Heart left ventricle (tissue), 16 donors: ENCODE data around the gene TRPV6. TPM values are rescaled to one million over a fixed set of nuclear protein-coding genes. Genes with fewer than 3 reads are reported as not detected.

ENCODE experiments used
- ATAC-seq, 4 donors: fragments of 200-7000 bp; cut with Tn5 transposase; one replicate each; pipeline ENCODE4 v1.9.1; 2020 to 2022; ENCODE audit warnings: moderate library complexity in 4 of 4, mild to moderate bottlenecking in 3 of 4, moderate number of reproducible peaks in 1 of 4
- DNase-seq, 5 donors: peaks; one replicate each; pipeline ENCODE4 v3.0.0-alpha.2; 2020
- H3K27ac ChIP-seq, 12 donors: fragments of 200-600 bp; sonication (generic) in 4 of 12; one replicate each; pipeline versions ENCODE4 v1.5.0 to v1.8.0; 2016 to 2022; ENCODE audit warnings: mild to moderate bottlenecking in 2 of 12
- H3K27me3 ChIP-seq, 9 donors: fragments of 200-600 bp; sonication (generic) in 2 of 9; one replicate each; pipeline versions ENCODE4 v1.5.1 to v1.8.0; 2016 to 2022; ENCODE audit warnings: mild to moderate bottlenecking in 3 of 9
- H3K36me3 ChIP-seq, 9 donors: fragments of 200-600 bp; sonication (generic) in 2 of 9; one replicate each; pipeline versions ENCODE4 v1.5.0 to v1.8.0; 2018 to 2022; ENCODE audit warnings: mild to moderate bottlenecking in 2 of 9
- H3K4me1 ChIP-seq, 12 donors: fragments of 200-600 bp; sonication (generic) in 4 of 12; one replicate each; pipeline versions ENCODE4 v1.5.0 to v1.8.0; 2016 to 2022; ENCODE audit warnings: mild to moderate bottlenecking in 3 of 12
- H3K4me3 ChIP-seq, 12 donors: fragments of 200-600 bp; sonication (generic) in 4 of 12; one replicate each; pipeline versions ENCODE4 v1.5.0 to v1.8.0; 2017 to 2022; ENCODE audit warnings: mild to moderate bottlenecking in 9 of 12, moderate library complexity in 4 of 12
- H3K9me3 ChIP-seq, 12 donors: fragments of 200-600 bp; sonication (generic) in 4 of 12; one replicate each; pipeline versions ENCODE4 v1.5.0 to v1.8.0; 2016 to 2022; ENCODE audit warnings: mild to moderate bottlenecking in 1 of 12
- POLR2A ChIP-seq, 2 donors: fragments of 450-650 bp; IDR thresholded peaks; one replicate each; pipeline ENCODE4 v1.6.1; 2017; ENCODE audit warnings: antibody characterized with exemption in 2 of 2, mild to moderate bottlenecking in 2 of 2, moderate library complexity in 2 of 2
- WGBS, 4 donors: extraction: QIAGEN DNeasy Blood & Tissue Kit in 2 of 4; methylation state at CpG; one replicate each; pipeline versions ENCODE4 v1.1.5 to v1.1.7; 2013 to 2018; 5-methylcytosine and 5-hydroxymethylcytosine counted together
- intact Hi-C, 10 donors: fragments of 100-400 bp; cut with DNase I; formaldehyde crosslinking; loops; one replicate each; pipeline versions ENCODE4 v1.11.1 to v1.14.2; 2022
- polyA plus RNA-seq, 2 donors: library from polyadenylated mRNA; stranded (reverse); fragments of 200-250 nt; gene quantifications; one replicate each; pipeline ENCODE4 v1.2.3, GENCODE V29; 2013
- total RNA-seq, 9 donors: library from RNA; depleted of rRNA in 2 of 9; stranded (reverse); fragments of >200 nt in 2 of 9; fragmentation: NEBNext Ultra II Directional in 3 of 9; extraction: Animal tissue kit (Norgen Biotek cat#: 25700) in 3 of 9; gene quantifications; one replicate each; pipeline versions ENCODE4 v1.1.0 to v1.2.4, GENCODE V29; 2016 to 2023
- TF ChIP-seq, protein P1 (sequence below), 12 donors: fragments of 200-600 bp; sonication (generic) in 4 of 12; IDR thresholded peaks; one replicate each; pipeline versions ENCODE4 v1.5.0 to v1.8.0; 2018 to 2022; ENCODE audit warnings: antibody characterized with exemption in 12 of 12, mild to moderate bottlenecking in 5 of 12
- donor health status: ischemic (EF 13 %, LVEDD 7.1; RV severe dilation, severe dysfunction).
- donor health status: healthy with polysubstance abuse.
- donor health status: DM: no; HTN: yes; CAD: no.
- donor health status: DM: no; HTN: no; CAD: no.
- donor health status: ischemic (EF 25% LVEDD 6.9; RV normal size, moderate dysfunction).
- donor health status: ischemic (EF 25% LVEDD 5.7; RV mildly dilated, moderate dysfunction).
- donor health status: healthy.
- donor health status: DM: yes; HTN: yes; CAD: no.
- donor health status: ischemic (EF 35%, LVEDD 5.7; RV mildly dilated, moderate dysfunction).
- donor health status: nonischemic (EF 11% LVEDD 7.7; RV severe dilation, severe dysfunction).
- donor health status: DM: yes; HTN: yes; CAD: no.
- donor health status: PGD.
- donor health status: ischemic (EF 29% LVEDD 5.4; RV normal size, mild dysfunction).
- donor health status: nonischemic (EF 23%, LVEDD 6.1; RV moderate dilation, normal function).

The TRPV6 gene
- total and polyA plus RNA-seq, 11 donors: 0.68 TPM; not detected in 10

DNA sequence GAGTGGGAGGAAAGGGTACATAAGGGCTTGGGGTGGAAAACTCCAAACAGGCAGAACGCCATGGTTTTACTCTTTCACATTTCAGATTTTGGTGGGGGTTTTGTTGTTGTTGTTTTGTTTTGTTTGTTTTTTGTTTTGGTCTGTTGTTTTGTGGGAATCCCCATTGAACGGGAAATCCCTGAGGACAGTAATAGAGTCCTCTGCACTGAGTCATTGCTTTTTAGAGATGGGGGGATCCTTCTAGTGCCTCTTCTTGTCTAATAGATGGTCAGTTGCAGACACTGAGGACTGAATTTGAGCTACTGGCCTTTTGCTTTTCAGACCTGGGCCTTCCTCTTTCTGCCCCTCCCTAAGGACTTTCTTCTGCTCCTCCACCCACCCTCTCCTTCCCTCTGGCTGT lies 28.0 kb upstream of the TRPV6 start:
- Histone ChIP-seq H3K27ac (no peak overlapping the region), H3K9me3 (no peaks in the 10 kb centered on the region), H3K4me3 (no peak overlapping the region), H3K36me3 (no peaks in the 10 kb centered on the region), H3K4me1 (peaks cover 0 to 28% (median 0%) of the 10 kb centered on the region in 12 donors), H3K27me3 (peaks cover 0 to 6% (median 0%) of the 10 kb centered on the region in 9 donors)
- 77 to 84% (median 77%) methylated on average over 2 of the region's 2 CpGs for WGBS, 4 donors
- intact Hi-C loops: no loop called here
- ATAC-seq: no peak
- no peak for DNase-seq
- no peak for TF ChIP-seq POLR2A (IDR thresholded peaks at IDR 0.05)
- TF ChIP-seq, protein P1, sequence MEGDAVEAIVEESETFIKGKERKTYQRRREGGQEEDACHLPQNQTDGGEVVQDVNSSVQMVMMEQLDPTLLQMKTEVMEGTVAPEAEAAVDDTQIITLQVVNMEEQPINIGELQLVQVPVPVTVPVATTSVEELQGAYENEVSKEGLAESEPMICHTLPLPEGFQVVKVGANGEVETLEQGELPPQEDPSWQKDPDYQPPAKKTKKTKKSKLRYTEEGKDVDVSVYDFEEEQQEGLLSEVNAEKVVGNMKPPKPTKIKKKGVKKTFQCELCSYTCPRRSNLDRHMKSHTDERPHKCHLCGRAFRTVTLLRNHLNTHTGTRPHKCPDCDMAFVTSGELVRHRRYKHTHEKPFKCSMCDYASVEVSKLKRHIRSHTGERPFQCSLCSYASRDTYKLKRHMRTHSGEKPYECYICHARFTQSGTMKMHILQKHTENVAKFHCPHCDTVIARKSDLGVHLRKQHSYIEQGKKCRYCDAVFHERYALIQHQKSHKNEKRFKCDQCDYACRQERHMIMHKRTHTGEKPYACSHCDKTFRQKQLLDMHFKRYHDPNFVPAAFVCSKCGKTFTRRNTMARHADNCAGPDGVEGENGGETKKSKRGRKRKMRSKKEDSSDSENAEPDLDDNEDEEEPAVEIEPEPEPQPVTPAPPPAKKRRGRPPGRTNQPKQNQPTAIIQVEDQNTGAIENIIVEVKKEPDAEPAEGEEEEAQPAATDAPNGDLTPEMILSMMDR (IDR thresholded peaks at IDR 0.05): no peak

GRCh38 chr7:142913051-142913450 lies 27.5 kb upstream of the TRPV6 start:
- 40 to 49% (median 44%) methylated on average over 3 of the region's 3 CpGs for WGBS, 4 donors
- Histone ChIP-seq H3K27ac (no peak overlapping the region), H3K36me3 (no peaks in the 10 kb centered on the region), H3K27me3 (peaks cover 0 to 6% (median 0%) of the 10 kb centered on the region in 9 donors), H3K9me3 (no peaks in the 10 kb centered on the region), H3K4me1 (peaks cover 0 to 30% (median 0%) of the 10 kb centered on the region in 12 donors), H3K4me3 (no peak overlapping the region)
- intact Hi-C loops: no loop called here
- ATAC-seq (no peak), DNase-seq (no peak)
- TF ChIP-seq, protein P1 (IDR thresholded peaks at IDR 0.05): no peak
- no peak for TF ChIP-seq POLR2A (IDR thresholded peaks at IDR 0.05)

GRCh38 chr7:142910481-142910880 lies 24.9 kb upstream of the TRPV6 start:
- H3K27ac ChIP-seq: peak overlapping the region in 1 of 12 donors; percentile 40
- no peaks in the 10 kb centered on the region for H3K9me3 ChIP-seq
- ATAC-seq (no peak), DNase-seq (no peak)
- no peak overlapping the region for H3K4me3 ChIP-seq
- H3K27me3 ChIP-seq: peaks cover 0 to 6% (median 0%) of the 10 kb centered on the region in 9 donors
- H3K4me1 ChIP-seq: peaks cover 0 to 30% (median 0%) of the 10 kb centered on the region in 12 donors
- H3K36me3 ChIP-seq: no peaks in the 10 kb centered on the region
- TF ChIP-seq POLR2A (IDR thresholded peaks at IDR 0.05): no peak
- TF ChIP-seq, protein P1 (IDR thresholded peaks at IDR 0.05): no peak
- WGBS, 4 donors: 67 to 83% (median 77%) methylated on average over 2 of the region's 2 CpGs
- intact Hi-C loops: no loop called here

DNA sequence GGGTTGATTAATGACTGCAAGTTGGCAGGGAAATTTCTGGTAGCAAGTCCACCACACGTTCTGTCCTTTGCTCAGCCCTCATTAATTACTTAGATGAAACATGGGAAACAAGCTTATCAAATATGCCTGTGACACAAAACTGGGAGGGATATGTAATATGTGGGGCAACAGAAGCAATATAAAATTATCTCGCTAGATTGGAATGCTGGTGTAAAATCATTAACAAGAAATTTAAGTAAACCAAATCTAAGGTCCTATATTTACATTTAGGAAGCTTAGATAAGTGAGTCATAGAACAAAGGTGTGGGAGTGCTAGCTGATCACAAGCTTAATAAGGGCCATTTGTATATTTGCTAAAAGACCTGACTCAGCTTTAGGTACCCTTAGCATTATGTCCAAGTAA lies 24.5 kb upstream of the TRPV6 start:
- intact Hi-C loops: no loop called here
- H3K4me3 ChIP-seq: no peak overlapping the region
- no peak for TF ChIP-seq POLR2A (IDR thresholded peaks at IDR 0.05)
- TF ChIP-seq, protein P1 (IDR thresholded peaks at IDR 0.05): no peak
- peaks cover 0 to 30% (median 0%) of the 10 kb centered on the region in 12 donors for H3K4me1 ChIP-seq
- no peak for ATAC-seq
- peaks cover 0 to 3% (median 0%) of the 10 kb centered on the region in 9 donors for H3K27me3 ChIP-seq
- WGBS, 4 donors: 61 to 76% (median 68%) methylated on average over 2 of the region's 2 CpGs
- peak overlapping the region in 1 of 12 donors; percentile 40 for H3K27ac ChIP-seq
- DNase-seq: no peak
- H3K36me3 ChIP-seq: no peaks in the 10 kb centered on the region
- no peaks in the 10 kb centered on the region for H3K9me3 ChIP-seq
